OCI-M2 (cell line): Measurements from ENCODE around the gene RACK1.

Experiments used
- DNase-seq: peaks from one replicate; lab custom pipeline; 2025; ENCODE audit not compliant: unreplicated experiment; lab: John Stamatoyannopoulos, UW

Gene RACK1

DNA sequence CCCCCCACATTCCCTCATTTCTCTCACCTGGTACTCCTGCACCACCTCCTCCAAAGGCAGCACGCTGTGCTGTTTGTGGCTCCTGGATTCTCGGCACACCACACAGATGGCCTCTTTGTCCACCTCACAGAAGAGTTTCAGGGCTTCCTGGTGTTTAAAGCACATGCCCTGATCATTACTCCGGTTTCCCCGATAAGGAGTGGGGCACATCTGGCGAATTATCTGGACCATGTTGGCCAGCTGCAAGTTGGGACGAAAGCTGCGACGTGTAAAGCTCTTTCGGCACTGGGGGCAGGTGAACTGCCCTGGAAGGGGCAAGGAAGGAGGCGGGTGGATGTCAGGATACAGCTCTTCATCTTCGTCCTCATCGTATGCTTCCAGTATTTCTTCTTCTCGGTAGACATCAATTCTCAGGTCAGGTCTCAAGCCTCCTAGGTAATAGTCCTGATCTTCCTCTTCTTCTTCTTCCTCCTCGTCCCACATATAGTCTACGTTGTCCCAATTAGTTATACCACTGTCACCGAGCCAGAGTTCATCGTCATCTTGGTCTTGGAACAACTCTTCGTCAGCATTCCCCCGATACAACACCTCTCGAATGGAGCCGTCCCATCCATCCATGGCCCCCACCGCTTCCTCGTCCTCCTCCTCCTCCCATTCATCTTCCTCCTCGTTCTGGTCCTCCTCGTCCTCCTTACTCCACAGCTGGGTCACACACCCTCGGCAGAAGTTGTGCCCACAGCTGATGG, 16.4 kb upstream of the RACK1 start:
- DNase-seq, result no peak

GRCh38 chr5:181259283-181259682, 15.6 kb upstream of the RACK1 start:
- no peak for DNase-seq

- DNase-seq, result no peak
Measured at GRCh38 chr5:181258576-181258975, 14.9 kb upstream of the RACK1 start.

GRCh38 chr5:181255836-181256578, 12.3 kb upstream of the RACK1 start:
- no peak for DNase-seq

- no peak for DNase-seq
Measured at GRCh38 chr5:181255276-181255675, 11.6 kb upstream of the RACK1 start.

- no peak for DNase-seq
Measured at GRCh38 chr5:181248277-181248676, 4.6 kb upstream of the RACK1 start.

DNA sequence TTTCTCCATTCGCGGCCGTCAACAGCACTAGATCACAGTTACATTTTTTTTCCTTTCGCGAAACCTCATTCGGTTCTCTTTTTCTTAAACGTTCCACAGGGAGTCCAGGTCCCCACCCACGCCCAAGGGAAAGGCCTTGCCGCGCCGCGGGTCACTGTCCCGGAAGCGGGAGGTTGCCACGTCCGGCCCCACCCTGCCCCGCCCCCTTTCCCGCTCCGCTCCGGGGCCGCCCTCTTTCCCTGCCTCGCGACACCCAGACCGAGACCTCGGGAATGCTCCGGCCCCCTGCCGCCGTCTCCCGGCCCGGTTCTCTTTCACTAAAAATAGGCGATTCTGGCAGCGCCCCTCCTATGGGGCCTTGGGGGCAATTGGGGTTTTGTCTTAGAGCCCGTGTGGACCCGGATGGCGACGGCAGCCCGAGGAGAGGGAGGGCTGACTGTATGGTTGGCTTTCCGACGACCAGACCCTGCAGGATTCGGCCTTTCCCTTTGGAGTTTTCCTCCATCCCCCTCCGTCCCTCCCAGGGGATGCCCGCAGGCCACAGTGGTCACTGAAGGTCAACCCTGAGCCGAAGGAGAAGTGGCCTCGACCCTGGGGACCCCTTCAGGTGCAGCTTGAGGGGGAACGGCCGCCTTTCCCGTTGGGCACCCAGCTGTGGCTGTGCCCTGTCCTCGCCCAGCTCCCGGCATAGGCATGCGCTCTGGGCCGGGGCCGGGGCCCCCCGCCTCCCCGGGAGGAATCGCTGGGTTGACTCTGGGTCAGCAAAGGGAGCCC, 2.8 kb upstream of the RACK1 start:
- no peak for DNase-seq

- DNase-seq, result no peak
Measured at GRCh38 chr5:181245427-181246275, 1.9 kb upstream of the RACK1 start.

- DNase-seq, result no peak
Measured at GRCh38 chr5:181243018-181243563, 615 bp downstream of the RACK1 start.

- no peak for DNase-seq
Measured at GRCh38 chr5:181242031-181242451, 1.7 kb downstream of the RACK1 start.

DNA sequence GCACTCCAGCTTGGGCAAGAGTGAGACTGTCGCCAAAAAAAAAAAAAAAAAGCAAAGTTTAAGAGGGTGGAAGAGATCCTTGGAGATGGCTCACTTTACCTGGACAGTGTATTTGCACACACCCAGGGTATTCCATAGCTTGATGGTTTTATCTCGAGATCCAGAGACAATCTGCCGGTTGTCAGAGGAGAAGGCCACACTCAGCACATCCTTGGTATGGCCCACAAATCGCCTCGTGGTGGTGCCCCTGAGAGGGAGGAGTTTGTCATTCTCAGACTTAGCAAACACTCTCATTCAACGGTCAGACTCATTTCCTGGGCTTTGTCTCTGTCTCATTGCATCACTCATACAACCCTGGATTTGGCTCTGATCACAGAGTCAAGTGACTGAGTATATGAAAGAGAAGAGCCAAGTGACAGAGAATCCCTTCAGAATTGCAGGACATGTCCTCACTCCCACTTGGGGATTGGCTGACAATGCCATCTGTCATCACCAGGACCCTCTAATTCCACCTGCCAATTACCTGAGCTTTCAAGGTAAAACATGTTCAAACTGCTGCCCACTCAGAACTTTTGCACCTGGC, 2.2 kb downstream of the RACK1 start:
- DNase-seq, result no peak

DNA sequence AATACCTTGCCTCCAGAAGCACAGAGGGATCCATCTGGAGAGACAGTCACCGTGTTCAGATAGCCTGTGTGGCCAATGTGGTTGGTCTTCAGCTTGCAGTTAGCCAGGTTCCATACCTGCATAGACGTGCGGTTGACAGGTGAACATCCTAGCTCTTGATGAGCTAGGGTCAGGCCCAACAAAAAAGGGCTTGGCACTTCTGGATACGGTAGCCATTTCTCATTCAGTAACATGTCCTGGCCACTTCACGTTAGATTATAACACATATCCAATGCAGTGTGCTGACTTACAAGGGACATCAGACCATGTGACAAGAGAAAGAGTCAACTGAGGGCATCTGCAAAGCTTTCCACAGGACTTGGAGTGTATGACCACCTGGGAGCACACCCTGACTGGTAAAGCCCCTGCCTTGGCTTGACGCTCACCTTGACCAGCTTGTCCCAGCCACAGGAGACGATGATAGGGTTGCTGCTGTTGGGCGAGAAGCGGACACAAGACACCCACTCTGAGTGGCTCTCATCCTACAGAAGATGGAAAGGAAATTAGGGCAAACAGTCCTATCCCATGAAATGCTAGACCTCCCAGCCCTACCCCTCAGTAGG, 4.5 kb downstream of the RACK1 start:
- DNase-seq, result no peak

GRCh38 chr5:181237729-181238385, 5.8 kb downstream of the RACK1 start:
- no peak for DNase-seq

DNA sequence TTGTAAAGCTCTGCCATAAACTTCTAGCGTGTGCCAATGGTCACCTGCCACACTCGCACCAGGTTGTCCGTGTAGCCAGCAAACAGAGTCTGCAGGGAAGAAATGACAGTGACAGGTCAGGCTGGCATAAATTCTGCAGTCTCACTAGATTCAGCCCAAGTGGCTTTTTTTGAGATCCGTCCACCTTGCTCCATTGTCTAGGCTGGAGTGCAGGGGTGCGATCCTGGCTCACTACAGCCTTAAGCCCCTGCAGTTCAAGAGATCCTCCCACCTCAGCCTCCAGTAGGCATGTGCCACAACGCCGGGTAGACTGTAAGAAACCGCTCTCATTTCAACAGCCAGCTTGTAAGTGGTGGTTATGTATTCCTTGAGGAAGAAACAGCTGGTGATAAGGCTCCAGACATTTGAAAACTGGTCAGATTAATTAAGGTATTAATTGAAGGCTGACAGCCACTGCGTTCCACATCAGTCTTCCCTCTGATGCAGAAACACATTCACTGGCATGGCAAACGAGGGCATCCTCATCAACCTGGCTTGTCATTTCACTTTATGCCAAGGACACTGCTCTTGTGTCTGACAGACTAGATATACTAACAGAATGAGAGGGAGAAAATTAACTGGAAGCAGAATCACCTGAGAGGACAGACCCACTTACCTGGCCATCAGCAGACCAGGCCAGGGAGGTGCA, 6.6 kb downstream of the RACK1 start:
- no peak for DNase-seq

DNA sequence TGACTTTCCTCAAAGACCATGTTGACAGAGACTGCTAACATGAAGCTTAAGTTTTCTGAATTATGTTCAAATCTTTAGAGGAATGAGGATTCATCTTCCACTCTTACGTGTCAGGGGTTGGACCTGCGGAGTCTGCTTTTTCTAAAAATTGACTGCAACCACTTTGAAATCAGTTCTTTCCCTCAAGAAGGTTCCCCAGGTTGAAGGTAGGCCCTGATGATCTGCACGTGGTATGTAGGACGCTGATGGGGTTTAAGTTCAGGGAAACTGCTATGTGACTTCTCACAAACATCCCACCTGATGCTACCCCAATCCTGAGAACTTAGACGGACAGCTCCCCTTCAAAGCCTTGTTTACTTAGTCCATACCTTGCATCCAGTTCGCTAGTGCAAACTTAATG, 7.2 kb downstream of the RACK1 start:
- DNase-seq, result no peak

GRCh38 chr5:181235689-181236366, 7.9 kb downstream of the RACK1 start:
- no peak for DNase-seq

- no peak for DNase-seq
Measured at GRCh38 chr5:181235323-181235688, 8.4 kb downstream of the RACK1 start.
